Measurements from ENCODE around the gene SPNS3.

Gene SPNS3

DNA sequence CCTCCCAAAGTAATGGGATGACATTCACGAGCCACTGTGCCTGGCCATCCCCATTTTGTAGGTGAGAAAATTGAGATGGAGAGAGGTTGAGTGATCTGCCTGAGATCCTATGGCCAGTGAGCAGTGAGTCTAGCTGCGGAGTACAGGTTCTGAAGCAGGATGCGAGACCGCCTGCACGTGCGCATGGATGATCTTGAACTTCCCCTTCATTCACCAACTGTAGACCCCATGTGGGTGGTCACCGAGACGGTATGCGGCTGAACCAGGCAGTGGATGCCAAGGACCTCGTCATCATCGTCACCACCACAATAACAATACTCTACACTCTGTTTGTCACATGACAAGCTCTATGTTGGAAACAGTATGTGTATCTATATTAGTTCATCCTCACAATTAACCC lies 6.2 kb upstream of the SPNS3 start:
- DNase-seq, result no peak

- DNase-seq, result no peak
Observed at GRCh38 chr17:4436381-4436780, 2.6 kb downstream of the SPNS3 start.

DNA sequence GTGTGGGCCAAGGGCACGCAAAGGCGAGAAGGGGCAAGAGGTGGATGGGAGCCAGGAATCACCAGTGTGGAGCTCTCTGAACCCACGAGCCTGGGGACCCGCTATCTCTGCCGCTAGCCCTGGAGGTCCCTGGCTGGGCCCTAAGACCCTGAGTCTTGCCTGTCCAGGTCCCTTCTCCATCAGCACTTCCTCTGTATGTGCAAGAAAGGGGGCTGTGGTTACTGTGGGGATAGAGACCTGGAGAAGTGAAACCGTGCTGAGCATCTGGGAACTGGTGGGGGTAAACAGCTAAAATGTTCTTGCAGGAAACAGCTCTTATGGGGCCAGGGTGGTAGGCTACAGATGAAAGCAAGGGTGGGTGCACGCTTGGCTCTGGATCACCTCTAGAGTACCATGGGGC lies 3.1 kb downstream of the SPNS3 start:
- no peak for DNase-seq

DNA sequence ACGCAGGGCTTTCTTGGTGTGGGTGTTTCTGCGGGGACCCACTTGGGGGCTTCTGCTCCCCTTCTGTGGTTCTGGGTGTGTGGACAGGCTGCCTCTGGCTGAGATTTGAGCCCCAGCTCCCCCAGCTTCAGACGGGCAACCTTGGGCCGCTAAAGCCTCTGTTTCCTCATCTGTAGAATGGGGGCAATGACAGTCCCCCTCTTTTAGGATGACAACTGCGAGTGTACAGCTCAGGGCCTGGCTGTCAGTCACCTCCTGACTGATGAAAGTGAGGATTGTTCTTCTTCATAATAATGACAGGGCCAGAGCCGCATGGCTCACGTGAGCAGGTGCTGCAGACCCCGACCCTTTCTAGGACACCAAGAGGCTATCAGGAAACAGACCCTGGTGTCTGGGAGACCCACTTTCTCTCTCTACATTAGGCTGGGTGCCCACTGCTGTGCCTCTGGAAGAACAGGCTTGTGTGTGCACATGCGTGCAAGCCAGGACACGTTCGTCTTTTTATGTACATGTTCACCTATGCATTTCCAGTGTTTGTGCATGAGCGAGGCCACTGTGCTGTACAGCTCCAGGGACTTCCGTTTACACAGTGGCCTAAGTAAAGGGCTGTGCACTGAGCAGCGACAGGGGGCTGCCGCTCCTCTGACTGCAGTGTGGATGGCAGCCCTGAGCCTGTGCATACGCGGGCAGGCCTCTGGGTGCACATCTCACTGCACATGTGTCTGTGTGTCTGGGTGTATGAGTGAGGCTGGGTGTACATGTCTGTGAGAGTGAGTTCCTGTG lies 4.6 kb downstream of the SPNS3 start:
- no peak for DNase-seq

GRCh38 chr17:4440021-4440420 lies 6.3 kb downstream of the SPNS3 start:
- DNase-seq, result no peak

DNA sequence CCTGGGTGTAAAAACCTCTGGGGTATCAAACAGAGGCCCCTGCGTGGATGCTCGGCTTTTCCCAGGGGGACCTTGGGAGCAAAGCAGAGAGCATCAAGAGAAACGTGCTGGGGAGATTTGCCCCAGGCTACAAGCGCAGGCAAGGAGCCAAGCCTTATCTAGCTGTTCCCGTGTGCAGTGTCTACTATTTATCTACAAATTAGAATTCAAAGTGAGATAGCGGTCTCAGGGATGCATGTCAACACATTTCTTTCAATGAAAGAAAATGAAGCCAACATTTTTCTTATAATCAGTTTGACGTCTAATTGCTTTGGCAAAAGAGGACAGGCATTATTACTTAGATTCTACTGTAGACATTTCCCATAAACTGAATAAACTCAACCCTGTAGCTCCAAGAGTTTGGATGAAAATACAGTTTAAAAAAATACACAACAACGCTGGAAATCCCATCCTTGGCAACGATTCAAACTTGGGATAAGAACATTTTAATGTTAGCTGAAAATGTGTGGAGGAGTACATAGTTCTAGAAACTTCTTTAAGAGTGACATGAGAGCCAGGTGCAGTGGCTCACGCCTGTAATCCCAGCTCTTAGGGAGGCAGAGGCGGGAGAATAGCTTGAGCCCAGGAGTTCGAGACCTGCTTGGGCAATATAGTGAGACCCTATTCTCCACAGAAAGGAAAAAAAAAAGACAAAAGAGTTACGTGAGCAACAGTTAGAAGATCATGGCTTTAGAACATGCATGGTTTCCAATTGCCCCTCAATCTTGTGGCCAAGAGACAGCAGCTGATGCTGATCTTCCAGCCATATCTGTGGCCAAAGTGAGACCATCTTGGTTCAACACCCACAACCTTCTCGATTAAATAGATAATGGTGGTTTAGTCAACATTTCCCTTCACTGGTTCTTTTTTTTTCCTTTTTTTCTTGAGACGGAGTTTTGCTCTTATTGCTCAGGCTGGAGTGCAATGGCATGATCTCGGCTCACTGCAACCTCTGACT lies 7.2 kb downstream of the SPNS3 start:
- no peak for DNase-seq

DNA sequence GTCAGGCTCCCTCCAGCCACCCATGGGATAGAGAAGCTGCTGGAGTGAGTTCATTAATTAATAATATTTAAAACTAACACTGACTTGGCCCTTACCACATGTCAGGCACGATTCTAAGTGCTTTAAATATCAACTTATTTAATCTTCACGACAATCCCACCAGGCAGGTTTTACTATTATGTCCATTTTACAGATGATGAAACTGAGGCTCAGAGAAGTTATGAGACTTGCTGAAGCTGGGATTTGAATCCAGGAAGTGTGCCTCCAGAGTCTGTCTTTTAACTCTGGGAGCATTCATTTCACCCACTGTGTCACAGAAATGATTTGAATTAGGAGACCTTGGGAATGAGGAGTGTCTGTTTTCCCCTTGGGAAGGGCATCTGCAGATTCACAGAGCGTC lies 8.8 kb downstream of the SPNS3 start:
- no peak for DNase-seq

DNA sequence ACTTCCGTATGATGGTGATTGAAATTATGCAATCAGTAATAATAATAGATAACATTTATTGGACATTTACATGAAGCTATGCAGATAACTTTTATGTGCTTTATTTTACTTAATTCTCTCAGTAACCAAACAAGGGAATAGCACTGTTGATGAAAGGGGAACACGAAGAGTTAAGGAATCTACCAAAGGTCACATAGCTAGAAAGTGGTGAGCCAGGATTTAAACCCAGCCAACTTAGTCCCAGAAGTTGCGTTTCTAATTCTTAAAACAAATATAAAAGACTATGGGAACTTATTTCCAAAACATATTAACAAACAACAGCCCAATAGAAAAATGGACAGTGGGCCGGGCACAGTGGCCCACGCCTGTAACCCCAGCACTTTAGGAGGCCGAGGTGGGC lies 9.7 kb downstream of the SPNS3 start:
- no peak for DNase-seq

- no peak for DNase-seq
Observed at GRCh38 chr17:4444782-4445473, 11.2 kb downstream of the SPNS3 start.

- DNase-seq, result no peak
Observed at GRCh38 chr17:4445731-4446130, 12.0 kb downstream of the SPNS3 start.

DNA sequence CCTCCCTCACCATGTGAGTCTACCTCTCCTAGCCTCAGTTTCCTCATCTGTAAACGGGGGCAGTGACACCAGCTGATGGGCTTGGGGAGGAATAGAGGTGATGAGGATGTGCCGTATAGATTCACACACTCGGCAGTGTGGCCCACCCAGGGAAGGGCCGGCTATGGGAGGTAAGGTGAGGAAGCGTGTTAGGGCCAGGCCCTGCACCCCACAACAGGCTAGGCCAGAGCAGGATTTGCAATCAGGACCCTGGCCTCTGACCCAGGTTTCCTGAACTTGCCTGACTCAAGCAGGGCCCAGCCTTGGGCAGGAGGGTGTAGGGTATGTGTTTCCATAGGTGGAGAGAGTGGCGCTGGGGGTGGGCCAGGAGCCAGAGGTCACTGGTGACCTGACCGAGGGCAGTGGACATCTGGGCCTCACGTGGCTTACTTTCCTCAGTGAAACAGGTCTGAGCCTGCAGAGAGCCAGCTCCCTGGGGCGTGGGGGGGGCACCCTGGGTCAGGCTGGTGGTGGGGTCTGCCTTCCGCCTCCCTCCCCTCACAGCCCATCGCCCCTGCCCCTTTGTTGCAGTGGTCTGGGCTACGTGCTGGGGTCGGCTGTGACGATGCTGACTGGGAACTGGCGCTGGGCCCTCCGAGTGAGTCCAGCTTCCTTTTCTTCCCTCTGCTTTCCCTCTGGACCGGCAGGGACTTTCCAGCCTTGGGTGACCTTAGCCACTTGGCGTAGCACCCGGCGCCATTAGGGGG lies 12.8 kb downstream of the SPNS3 start:
- no peak for DNase-seq

GRCh38 chr17:4448197-4448980 lies 14.6 kb downstream of the SPNS3 start:
- no peak for DNase-seq

GRCh38 chr17:4449736-4450135 lies 16.0 kb downstream of the SPNS3 start:
- DNase-seq, result no peak

DNA sequence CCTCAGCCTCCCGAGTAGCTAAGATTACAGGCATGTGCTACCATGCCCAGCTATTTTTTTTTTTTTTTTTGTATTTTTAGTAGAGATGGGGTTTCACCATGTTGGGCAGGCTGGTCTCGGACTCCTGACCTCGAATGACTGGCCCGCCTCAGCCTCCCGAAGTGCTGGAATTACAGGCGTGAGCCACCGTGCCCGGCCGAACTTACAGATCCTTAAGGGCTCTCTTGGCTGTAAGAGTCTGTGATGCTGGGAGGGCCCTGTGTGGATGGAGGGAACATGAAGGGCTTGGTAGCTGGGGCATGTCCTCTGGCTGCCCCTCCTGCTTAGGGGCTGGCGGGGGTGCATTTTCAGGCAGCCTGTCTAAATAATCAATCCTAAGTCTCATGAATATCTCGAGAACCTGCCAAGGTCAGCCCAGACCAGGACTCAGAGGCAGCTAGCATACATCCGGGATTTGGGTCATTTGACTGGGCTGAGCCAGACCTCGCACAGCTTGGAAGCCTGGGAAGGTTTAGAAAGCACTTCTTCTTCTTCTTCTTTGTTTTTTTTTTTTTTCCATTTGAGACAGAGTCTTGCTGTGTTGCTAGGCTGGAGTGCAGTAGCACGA lies 17.1 kb downstream of the SPNS3 start:
- DNase-seq, result no peak

GRCh38 chr17:4453812-4454591 lies 20.3 kb downstream of the SPNS3 start:
- DNase-seq, result no peak

- DNase-seq, result no peak
Observed at GRCh38 chr17:4460661-4461060, 26.9 kb downstream of the SPNS3 start.

DNA sequence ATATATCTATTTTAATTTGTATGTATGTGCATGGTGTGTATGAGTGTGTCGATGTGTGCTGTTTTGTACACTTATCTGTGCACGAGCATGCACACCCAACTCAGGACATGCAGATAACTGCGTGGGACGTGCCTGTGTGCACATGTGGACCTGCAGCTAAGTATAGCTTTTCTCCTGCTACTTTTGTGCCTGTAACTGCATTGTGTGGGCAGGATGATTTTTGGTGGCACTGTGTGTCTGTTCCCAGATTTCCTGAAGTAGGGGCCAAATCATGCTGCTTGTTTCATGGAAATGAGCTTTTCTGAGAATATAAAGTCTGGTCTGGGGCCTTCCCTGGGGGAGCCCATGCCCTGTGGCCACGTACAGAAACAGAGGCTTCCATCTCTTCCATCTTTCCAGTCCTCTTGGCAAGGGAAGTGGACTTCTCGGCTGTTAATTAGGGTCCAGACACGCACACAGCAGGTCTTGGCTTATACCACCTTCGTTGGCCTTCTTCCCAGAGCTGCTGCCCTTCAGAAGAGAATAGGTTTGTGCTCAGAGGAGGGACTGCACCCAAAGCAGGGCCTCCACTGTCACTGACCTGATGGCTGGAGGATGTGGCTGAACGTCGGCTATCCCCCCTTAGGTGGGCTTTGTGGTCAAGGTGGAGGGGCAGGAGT lies 30.2 kb downstream of the SPNS3 start:
- no peak for DNase-seq

DNA sequence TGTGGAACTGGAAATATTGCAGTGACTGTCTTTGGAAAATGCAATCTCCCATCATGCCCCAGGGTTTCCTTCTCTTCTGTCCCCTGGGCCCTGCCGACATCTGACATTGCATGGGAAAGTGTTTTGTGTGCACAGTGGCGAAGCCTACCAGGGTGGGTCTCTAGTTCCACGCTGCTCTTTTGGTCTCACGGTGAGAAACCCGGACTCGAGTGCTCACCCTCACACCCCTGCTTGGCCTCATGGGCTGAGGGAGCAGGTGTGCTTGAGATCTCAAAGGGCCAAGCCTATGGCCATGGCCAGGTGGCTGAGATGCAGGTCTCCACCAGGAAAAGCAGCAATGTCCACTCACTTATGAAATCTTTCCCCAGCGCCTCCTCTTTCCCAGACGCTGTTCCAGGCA lies 32.0 kb downstream of the SPNS3 start:
- no peak for DNase-seq

DNA sequence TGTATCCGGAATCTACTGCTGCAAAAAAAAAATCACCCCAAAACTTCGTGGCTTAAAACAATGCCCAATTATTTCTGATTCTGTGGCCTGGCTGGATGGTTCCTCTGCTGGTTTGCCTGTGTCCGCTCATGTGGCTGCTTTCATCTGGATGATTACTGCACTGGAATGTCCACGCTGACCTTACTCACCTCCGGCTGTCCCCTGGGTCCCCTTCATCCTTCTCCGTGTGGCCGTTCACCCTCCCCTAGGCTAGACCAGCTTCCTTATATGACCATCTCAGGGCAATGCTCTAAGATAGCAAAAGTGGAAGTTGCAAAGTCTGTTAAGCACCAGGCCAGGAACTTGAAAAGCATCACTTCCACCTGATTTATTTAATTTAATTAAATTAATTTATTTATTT lies 33.5 kb downstream of the SPNS3 start:
- no peak for DNase-seq

DNA sequence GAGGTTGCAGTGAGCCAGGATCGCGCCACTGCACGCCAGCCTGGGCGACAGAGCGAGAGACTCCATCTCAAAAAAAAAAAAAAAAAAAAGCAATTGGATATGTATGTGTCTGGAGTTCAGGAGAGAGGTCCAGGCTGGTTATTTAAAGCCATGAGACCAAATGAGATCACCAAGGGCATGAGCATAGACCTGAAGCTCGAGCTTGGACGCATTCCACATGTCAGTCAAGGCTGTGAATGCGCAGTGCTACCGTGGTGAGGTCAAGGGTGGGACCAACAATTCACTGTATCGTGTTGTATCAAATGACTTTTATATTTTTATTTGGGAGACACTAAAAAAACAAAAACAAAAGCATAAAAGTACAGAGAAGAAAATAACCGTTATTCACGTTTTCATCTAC lies 35.8 kb downstream of the SPNS3 start:
- no peak for DNase-seq

Data from activated CD4-positive, alpha-beta T cell treated with anti-CD3 and anti-CD28 coated beads, Interleukin-2, Interleukin-6, amounts not matched to agents 100 ng/mL and 50 ng/mL, durations not matched to agents 16 hours and 8 hours (primary cell).